CD4-positive, alpha-beta T cell treated with Interleukin-12 subunit alpha and Interleukin-12 subunit beta, for 1 hour (primary cell): ENCODE results near the gene PHOX2A.

Source experiments
- DNase-seq: peaks from one replicate; pipeline ENCODE4 v3.0.0-alpha.2; 2020

Gene PHOX2A

DNA sequence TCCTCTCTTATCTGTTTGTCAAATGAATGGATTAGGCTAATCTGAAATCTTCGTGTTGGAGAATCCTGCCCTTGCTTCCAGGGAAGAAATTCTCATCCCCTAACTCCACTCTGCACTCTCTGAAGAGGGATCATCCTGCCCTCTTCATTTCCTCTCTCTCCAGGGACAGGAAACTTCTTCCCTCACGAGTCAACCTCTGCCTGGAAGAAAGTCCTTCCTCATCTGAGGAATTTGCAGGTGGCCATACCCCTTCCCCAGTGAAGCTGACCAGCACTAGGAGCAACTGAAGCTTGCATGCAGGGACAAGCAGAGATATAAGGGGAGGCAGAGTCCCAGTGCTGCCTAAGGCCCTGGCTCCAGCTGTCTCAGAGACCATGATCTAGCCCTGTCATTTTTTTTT is 3.6 kb upstream of the PHOX2A start:
- no peak for DNase-seq

DNA sequence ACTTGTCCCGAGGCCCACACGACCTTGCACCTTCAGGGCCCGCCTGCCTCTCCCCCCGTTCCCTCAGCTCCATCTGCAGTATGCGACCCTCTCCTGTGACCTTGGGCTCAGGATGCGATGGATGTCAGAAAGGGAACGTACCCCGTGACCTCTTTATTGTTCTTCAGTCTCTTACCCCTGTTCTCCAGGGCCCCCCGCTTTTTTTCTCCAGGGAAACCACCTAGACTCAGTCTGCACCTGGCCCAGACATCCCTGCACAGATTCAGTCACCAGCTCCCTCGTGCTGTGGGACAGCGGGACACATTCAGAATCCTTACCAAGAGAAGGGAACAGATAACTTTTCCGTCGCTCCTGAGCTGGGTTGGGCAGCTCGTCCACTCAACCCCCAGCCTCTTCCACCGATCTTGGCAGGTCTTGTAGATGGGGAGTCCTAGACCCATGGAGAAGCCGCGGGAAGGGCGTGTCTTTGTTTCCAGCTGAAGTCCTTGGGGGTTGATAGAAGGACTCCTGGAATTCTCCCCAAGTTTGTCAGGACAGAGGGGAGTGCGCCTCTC is 1.4 kb upstream of the PHOX2A start:
- DNase-seq: no peak

DNA sequence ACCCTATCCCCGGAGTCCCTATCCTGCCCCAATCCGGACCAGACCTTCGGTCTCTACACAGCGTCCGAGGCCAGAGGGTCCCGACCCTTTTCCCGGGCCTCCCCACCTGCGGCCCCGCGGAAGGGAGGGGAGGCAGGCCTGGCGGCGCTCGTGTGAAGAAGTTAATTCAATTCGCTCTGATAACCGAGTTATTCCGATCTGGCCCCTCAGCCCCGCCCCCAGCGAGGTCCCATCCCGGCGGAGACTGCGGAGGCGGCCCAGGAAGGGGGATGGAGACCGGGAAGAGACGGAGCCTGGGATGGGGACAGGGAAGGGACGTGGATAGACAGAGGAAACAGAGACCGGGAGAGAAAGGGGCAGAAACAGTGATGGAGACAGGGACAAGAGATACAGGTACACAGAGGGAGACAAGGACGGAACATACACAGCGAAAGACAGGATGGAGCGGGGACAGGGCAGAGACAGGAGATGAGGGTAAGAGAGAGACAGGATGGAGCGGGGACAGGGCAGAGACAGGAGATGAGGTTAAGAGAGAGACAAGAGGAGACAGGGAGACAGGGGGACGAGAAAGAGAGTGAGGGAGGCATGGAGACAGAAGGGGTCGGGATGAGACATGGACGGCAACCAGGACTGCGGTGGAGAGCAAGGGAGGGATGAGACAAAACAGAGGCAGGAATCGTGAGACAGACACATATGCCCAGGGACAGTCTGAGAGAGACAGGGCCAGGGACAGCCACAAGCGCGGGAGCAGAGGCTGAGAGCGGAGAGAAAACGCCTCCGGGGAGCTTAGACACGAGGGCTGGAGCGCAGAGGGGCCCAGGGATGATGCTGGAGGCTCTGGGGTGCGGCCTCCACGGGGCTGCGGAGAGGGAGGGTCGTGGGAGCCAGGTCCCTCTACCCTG is 636 bp upstream of the PHOX2A start:
- DNase-seq: no peak

DNA sequence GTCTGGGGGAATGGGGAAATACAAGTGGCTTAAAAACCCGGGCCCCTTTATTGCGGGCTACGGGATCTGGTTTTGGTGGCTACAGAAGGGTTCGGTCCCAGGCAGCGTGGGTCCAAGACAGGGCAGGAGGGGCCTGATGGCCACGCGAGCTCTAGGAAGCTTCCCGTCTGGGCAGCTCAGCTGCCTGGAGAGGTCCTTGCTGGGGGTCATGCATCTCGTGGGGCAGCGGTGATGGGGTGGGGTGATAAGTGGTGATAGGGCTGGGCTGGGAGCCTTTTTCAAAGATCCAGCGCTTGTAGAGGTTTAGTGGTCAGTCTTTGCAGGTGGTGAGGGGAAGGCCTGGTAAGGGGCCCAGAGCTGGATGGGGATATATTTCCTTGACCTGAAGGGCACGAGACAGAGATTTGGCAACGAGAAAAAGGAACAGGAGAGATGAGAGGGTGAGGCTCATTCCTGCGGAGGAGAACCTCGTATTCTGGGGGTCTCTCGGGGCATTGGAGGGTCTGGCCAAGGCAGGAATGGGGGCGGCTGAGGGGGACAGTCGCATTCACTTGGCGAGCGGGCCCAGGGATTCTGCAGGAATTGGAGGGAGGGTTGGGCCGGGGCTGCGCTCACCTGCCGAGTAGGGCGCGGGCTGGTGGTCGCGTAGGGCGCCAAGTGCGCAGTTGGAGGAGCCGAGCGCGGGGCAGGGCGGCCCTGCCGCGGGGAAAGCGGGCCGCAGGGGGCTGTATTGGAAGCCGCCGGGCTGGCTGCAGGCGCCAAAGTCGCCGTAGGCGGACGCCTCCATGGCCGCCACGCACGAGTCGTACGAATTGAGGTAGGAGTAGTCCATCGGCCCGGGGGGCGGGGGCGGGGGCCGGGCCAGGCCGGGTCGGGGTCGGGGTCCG is 560 bp downstream of the PHOX2A start:
- DNase-seq: no peak

- DNase-seq: no peak
These were observed 1.8 kb downstream of the PHOX2A start for GRCh38 chr11:72242141-72242540.

DNA sequence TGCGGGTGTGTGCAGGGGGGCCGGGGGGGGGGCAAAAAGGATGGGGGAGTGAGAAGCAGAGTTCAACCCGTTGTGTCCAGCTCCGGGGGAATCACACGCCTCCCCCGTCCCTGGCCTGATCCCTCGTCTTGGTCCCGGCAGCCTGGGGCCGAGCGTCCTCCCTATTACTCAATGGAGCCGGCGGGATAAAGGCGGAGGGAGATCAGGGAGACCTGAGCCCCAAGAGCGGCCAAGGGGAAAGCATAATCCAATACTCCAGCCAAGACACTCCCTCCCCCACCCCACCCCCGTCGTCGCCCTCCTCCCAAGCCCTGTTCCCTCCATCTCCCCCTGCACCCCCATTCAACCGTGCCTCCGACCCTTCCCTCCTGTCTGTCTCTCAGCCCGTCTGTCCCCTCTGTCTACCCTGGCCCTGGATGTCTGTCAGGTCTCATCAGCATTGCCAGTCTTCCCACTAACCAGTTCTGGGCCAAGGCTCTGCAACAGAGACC is 2.6 kb downstream of the PHOX2A start:
- no peak for DNase-seq

- no peak for DNase-seq
These were observed 3.3 kb downstream of the PHOX2A start for GRCh38 chr11:72240461-72241290.

DNA sequence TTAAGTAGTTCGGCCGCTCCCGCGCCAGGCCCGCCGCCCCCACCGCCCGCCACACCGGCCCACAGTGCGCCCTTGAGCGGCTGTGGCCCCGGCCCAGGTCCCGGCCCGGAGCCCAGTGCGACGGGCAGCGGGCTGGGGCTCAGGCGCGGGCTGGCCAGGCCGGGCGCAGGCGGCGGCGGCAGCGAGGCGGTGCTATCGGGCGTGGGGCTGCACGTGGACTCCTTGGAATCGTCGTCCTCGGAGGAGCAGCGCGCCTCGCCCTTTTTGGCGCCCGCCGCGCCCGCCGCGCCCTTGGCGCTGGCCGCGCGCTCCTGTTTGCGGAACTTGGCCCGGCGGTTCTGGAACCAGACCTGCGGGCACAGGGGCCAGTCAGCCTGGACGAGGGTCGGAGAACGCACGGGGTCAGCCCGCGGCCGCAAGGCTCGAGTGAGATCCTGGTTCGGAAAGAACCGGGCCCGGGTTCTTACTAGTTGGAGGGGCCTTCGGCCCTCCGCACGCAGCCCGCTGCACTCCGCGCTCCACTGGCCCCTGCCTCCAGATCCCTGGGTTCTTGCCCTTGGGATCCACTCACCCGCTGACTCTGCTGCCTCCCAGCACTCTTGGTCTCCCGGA is 4.0 kb downstream of the PHOX2A start:
- DNase-seq: no peak

DNA sequence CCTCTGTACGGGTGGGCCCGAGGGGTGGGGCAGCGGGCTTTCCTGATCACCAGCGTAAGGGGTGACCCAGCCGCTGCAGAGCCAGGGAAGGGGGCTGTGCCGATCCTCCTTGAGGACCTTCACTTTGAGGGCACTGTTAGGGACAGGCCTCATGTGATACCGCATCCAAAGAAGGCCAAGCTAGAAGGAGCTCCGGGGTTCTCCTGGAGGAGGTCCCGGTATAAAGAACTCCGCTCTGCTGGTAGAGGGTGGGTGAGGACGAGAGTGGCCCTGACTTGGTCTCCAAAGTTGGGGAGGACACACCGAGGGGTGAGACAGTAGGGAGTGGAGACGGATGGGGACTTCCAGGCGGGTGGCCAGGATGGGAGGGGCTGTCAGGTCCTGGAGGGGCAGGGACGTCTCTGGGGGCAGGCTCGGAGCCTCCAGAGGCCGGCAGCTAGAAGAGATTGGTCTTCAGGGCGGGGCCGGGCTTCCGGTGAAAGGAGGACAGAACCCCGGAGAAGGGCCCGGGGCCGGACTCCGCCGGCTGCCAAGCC is 4.6 kb downstream of the PHOX2A start:
- no peak for DNase-seq

- DNase-seq: no peak
These were observed 5.3 kb downstream of the PHOX2A start for GRCh38 chr11:72238492-72239312.

GRCh38 chr11:72238040-72238450 is 5.9 kb downstream of the PHOX2A start:
- DNase-seq: peak; percentile 59

- no peak for DNase-seq
These were observed 6.7 kb downstream of the PHOX2A start for GRCh38 chr11:72237112-72237931.

DNA sequence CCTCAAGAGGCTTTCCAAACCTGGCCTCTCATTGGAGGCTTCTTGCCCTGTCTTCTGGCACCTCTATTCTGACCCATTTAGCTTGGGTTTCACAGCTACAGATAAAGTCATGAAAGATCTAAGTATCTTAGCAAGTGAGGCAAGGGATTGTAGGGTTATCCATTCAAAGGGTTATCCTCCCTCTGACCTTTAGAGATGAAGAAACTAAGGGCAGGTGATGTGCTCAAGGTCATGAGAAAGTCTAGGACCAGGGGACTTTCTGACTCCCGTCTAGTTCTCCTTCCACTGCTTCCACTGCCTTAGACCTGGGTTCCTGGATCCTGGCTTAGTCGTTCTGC is 7.2 kb downstream of the PHOX2A start:
- DNase-seq: no peak

- no peak for DNase-seq
These were observed 7.8 kb downstream of the PHOX2A start for GRCh38 chr11:72236083-72236697.

- no peak for DNase-seq
These were observed 8.5 kb downstream of the PHOX2A start for GRCh38 chr11:72235351-72236057.

DNA sequence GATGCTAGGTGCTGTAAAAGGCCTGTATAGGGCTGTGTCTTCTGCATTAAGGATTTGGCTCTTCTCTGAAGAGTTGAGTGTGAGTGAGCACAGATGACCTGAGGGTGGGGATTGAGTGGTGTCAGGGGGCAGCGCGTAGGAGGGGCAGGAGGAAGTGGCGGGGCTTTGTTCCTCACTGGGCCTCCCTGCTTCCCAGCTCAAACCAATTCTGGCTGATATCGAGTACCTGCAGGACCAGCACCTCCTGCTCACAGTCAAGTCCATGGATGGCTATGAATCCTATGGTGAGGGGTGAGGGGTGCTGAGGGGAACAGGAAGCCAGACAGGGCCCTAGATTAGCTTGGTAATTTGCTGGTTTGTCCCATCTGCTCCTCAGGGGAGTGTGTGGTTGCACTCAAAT is 9.1 kb downstream of the PHOX2A start:
- no peak for DNase-seq

DNA sequence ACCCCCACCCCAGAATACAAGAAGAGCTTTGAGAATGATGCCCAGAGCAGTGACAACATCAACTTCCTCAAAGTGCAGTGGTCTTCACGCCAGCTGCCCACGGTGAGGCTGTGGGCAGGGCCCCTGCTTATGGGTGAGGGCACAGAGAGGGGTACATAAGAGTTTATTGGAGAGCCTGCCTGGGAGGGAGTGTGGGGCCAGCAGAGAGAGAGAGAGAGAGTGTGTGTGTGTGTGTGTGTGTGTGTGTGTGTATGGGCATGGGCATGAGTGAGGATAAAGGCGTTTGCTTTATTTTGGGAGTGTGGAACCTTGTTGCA is 9.5 kb downstream of the PHOX2A start:
- no peak for DNase-seq

DNA sequence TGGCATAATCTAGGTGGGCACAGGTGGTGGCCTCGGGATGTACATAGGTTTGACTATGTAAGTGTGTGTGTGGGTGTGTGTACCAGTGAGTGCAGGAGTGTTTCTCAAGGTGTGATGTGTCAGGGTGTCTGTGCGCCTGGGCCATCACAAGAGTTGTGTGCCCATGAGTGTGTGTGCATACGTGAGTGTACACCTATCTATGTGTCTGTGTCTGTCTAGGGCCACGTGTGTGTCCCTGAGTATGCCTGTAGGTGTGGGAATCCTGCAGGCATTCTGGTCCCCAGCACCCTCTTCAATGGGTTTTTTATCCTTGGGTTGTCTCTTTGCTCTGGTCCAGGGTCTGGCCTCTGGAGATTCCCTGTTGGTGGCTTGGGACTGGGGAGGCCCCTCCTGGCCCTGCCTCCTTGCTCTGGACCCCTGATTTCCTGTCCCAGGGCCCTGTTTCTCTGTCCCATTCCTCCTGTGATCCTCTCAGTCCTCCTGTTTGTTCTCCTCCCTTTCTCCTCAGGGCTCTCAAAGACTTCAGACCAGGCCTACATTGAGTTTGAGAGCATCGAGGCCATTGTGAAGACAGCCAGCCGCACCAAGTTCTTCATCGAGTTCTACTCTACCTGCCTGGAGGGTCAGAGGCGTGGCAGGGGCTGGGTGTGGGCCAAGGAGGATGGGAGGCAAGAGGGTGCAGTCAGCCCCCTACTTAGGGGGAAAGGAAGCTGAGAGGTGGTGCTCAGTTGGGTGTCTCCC is 10.0 kb downstream of the PHOX2A start:
- DNase-seq: no peak
